ENCODE results near the gene GHSR. TPM values are rescaled to one million over a fixed set of nuclear protein-coding genes. Genes with fewer than 3 reads are reported as not detected.

Gene GHSR
- total RNA-seq, 1 donor from 2014 or later: not detected

DNA sequence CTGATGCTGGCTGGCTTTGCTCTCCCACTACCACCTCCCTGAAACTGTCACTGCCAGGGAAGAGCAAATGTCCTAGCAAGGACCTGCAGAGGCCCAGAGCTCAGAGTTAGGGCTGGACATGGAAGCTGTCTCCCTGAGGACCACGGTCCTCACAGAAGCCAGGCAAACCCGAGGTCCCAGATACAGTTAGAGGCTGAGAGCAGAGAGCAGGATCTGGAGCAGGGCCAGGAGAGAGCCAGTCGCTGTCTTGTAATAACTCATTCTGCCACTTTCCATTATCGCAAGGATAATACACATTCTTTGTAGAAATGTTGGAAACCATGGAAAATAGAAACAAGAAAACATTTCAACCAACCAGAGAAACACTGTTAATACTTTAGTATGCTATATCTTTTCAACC is 10.1 kb downstream of the GHSR start:
- DNase-seq: no peak

DNA sequence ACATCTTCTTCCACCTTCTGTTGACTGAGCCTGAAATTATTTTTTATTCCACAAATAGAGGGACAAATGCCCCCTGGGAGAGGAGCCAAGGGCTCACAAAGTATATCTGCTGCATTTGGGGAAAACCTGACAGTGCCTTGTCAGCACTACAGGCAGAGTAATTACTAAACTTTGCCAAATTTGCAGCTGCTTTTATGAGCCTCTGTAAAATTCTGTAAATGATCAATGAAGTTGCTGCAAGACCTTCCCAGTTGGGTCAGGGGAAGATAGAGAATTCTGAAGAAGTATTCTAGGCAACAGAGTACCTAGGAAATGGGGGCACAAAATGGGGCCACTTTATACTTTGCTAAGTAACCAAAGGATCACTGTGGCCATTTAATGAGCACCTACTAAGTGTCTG is 10.5 kb downstream of the GHSR start:
- no peak for DNase-seq

DNA sequence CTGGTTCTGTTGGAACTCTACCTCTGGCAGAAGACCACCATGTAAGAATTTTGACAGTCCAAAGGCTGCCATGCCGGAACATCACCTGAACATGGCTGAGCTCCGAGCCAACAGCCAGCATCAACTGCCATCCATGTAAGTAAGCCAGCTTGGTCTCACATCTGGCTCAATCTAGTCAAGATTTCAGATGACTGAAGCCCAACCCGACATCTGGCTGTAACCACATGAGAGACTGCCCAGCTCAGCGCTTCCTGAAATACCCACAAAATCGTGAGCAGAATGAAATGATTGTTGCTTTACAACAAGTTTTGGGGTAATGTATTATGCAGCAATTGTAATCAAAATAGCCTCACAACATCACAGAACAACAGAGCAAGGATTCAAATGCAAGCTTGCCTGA is 32.9 kb downstream of the GHSR start:
- DNase-seq: no peak

DNA sequence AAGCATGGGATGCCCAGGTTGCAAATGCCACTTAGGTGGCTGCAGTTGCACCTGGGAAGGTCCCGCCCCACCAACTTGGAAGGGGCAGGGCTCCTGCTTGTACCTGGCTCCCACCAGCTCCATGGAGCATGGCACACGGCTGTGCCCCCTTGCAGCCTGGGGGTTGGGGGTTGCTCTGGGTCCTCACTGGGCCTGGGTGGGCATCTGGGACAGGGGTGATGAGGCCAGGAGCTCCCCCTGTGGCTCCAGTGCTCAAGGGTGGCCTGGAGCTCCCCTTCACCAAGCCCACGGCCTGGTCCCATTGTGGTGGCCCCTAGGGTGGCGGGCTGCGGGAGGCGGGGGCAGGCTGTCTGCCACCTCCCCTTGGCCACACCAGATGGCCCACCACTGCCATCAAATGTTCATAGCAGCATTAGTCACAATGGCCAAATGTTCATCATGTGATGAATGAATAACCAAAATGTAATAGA is 36.7 kb downstream of the GHSR start:
- no peak for DNase-seq

DNA sequence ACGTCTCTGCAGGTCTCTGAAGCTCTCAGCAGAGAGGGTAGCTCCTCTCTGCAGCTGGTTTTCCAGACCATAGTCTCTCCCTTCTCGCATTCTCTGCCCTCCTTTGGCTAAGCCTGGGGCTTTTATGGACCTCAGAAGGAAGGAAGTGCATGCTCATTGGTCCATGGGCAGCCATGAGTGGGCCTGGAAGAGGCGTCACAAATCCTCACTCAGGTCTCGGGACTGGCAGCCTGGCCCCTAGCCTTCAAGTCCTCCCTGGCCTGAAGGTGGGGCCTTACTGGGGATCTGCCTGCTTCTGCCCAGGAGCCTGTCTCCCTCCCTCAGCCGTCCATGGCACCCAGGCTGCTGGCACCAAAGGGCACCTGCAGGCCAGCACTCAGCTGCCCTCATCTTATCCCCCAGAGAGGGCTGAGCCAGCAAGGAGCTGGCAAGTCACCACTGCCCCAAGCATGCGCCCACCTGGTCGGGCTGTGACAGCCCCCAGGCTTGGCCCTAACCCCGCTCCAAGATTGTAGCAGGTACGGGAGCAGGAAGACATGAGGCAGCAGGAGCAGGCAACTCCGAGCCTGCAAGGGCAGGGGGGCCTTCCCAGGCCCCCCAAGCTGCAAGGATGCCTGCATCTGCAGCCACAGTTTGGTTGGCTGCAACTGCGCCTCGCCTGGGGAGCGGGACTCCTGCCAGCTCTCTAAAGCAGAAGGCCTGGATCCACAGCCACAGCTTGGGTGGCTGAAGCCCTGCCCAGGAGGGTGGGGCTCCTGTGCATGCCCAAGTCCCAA is 37.4 kb downstream of the GHSR start:
- no peak for DNase-seq

DNA sequence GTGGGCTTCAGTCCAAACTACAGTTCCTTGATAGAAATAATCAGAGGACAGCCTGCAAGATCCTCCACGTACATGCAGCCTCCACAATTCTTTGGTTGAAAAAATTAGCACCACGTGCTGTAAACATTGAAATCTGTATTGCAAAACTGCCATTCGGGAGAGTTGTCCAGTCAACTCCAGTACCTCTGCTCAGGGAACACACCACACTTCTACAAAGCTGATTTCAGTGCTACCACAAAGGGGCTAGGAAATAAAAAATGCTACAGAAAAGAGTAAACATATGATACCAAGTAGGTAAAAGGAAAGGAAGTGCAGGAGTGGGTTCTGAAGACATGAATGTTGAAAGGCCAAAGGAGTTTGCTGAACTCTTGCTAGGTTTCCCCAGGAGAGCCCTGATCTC is 40.4 kb downstream of the GHSR start:
- DNase-seq: no peak

DNA sequence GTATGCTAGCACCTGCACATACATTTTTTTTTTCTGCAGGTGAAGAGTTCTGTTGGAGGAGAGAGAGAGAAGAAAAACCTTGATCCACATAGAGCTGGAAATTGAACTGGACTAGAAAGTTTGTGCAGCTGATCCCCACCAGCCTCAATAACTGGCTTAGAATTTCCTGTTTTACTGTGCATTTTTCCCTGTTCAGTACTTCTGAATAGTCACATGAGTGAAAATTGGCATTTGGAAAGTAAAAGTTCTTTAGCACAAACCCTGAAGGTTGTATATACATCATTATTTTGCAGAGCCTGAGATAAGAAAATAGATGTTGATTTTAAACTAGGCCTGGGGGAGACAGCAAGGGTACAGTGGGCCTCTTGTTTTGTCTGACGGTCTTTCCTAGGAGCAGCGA is 42.3 kb downstream of the GHSR start:
- no peak for DNase-seq

DNA sequence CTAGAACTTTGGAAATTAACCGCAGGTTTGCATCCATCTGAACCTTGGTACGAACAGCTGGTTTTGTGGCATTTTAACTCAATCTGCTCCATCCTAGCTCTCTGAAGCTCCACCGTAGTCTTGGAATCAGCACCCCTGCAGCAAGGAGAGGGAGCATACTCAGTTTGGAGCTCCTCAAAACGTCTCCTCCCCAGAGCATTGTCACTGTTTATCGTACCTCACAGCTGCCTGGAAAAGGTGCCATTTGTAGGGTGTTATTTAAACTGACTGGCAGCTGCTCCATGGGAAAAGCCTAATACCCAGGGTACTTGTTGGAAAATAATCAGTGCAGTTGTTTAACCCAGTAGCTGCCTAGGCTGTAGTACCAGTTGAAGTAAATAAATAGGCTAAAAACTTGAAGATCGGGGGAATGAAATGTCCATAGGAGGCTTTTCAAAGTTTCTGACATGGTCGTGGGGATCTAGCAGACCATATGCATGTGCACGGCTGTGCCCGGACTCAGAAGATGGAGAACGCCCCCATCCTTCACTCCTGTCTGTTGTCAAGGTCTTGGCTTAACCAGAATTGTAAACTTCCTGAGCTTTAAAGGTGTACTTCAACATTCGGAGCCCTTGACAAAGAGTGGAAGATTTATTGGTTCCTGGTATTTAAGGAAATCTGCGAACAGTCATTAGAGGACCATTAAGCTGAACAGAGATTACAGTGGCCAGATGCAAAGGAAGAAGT is 43.9 kb downstream of the GHSR start:
- no peak for DNase-seq

DNA sequence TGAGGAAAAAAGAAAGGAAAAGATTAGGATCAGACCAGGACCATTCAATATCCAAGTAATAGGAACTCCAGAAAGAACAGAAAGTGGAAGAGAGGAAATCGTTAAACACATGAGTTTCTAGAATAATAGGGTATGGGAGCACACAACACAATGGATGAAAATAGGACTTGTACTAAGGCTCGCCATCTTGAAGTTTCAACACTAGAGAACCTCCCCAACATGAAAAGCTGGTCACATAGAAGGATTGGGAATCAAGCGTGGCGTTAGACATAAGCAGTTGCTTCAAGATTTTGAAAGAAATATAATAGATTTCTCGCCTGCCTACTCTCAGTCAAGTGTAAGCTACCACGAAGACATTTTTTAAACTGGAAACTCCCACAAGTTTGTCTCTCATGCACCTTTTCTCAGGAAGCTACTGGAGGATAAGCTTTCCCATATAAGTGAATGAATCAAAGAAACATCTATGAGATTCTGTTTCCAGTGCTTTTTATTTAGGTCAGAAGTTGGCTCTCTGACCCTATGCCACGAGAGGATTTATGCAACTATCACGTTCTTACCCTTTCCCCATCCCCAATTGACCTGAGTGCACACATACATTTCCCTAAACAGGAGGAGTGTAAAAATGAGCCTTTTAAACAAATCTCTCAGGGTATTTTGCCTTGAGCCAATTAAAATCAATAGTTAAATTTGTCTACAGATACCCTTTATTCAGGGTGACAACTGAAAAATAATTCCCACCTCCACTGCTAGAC is 45.2 kb downstream of the GHSR start:
- no peak for DNase-seq

DNA sequence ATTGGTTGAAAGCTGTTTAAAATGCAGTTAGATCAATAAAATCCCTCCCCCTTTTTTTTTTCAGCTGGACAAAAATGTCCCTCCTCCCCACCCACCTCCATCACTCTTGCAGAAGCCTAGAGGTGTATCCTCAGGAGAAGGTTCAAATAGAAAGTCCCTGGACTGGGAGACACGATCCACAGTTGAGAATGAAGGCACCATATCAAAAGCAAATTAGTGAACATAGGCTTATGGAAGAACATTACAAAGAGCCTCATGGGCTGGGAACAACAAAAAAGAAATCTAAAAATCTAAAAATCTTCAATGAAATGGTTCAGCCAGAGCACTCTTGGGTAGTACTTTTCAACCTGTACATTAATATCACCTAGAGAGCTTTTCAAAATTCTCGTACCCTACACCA is 46.2 kb downstream of the GHSR start:
- DNase-seq: no peak

DNA sequence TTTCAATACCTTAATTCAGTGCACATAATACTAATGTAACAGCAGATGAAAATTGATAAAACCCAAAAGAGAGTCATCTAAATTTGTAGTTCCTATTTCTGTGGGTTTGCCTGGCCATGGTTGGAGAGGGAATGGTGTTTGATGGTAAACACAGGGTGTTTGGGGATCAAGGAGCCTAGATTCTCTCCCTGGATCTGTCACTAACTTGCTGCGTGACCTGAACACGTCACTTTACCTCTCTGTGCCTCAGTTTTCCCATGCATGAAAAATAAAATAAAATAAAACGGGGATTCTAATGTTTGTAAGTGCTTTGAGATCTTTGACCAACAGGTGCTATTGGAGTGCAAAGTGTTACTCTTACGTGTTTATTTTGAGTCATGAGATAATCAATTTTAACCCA is 49.8 kb downstream of the GHSR start:
- no peak for DNase-seq

DNA sequence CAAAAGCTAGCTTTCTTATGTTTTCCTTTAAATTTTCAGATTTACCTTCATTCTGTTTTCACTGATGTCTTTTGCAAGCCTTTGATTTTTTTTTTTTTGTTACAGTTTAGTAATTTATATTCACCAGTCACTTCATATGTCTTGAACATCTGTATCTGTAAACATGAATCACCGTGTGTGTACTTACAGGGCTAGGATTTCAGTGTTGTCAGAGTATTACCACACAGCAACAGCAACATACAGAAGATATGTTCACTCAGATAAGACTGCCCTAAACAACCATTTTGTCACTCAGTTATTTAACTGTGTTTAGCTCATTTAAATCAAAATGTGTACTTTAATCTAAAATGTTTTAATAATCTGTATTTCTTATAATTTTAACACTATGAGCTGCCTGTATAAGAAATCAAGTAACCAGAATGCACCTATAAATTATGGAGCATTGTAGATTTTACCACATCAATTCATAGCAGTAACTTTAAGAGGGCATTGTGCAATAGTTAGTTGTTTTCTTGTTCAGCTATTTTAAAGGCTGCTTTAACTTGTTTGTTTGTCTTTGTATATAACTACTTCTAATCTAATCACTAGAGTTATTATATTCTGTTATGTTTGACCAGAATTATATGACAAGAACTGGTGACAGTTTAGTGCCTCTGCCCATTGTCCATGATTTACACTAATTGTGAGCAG is 50.4 kb downstream of the GHSR start:
- DNase-seq: no peak

DNA sequence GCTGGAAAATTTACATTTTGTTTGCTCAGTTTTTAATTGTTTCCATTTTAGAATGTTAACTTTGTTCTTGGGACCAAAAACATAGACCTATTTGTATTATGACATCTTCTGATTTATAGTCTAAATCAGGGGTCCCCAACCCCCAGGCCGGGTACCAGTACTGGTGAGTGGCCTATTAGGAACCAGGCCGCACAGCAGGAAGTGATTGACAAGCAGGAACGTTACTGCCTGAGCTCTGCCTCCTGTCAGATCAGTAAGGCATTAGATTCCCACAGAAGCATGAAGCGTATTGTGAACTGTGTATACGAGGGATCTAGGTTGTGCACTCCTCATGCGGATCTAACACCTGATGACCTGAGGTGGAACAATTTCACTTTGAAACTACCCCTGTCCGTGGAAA is 51.9 kb downstream of the GHSR start:
- no peak for DNase-seq

DNA sequence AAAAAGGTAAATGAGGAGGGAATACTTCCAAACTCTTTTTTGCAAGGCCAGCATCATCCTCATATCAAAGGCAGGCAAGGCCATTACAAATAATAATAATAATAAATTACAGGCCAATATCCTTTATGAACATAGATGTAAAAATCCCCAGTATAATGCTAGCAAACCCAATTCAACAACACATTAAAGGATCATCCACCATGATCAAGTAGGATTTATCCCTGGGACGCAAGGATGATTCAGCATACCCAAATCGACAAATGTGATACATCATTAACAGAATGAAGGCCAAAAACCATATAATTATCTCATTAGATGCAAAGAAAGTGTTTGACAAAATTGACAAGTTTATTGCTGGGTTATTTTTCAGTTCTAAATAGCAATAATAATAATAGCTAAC is 53.6 kb downstream of the GHSR start:
- no peak for DNase-seq

Other genes with a start within 250 kb of the GHSR start
- 4.7 TPM for gene TNFSF10, start 75.0 kb upstream of the GHSR start, total RNA-seq